Mesenchymal stem cell (in vitro differentiated cells and primary cell): ENCODE measurements around the gene ADORA2B.
"Not testable (repeated sequence)": the region's sequence is repeated elsewhere in the genome, so short reads cannot be mapped to it uniquely, and the experiment has no call there.

ENCODE experiments used
- DNase-seq: peaks from one replicate; pipeline ENCODE4 v3.0.0-alpha.2; 2013
- H2AFZ ChIP-seq: one replicate; pipeline ENCODE4 v1.6.1; 2013; ENCODE audit warnings: low read depth, mild to moderate bottlenecking, control low read depth, inconsistent platforms, low read length, moderate library complexity
- H2AK5ac ChIP-seq: 2 replicates; pipeline ENCODE4 v1.6.1; 2013; ENCODE audit warnings: low read length, moderate library complexity, mild to moderate bottlenecking, inconsistent platforms; ENCODE audit not compliant: severe bottlenecking
- H2BK120ac ChIP-seq: one replicate; pipeline ENCODE4 v1.6.1; 2013; ENCODE audit warnings: low read depth, mild to moderate bottlenecking, inconsistent platforms, low read length, moderate library complexity
- H2BK12ac ChIP-seq, 2 experiments: one replicate each; pipeline ENCODE4 v1.6.1; 2013; ENCODE audit warnings: inconsistent platforms in 2 of 2, low read length in 2 of 2, mild to moderate bottlenecking in 2 of 2, moderate library complexity in 2 of 2, control low read depth in 1 of 2
- H2BK15ac ChIP-seq: one replicate; pipeline ENCODE4 v1.6.1; 2013; ENCODE audit warnings: mild to moderate bottlenecking, low read depth, inconsistent platforms; ENCODE audit not compliant: poor library complexity, severe bottlenecking
- H2BK5ac ChIP-seq: 2 replicates; pipeline ENCODE4 v1.6.1; 2013; ENCODE audit warnings: low read depth, mild to moderate bottlenecking, low read length, control low read depth, inconsistent platforms; ENCODE audit not compliant: poor library complexity, severe bottlenecking
- H3K14ac ChIP-seq, 2 experiments: one replicate each; pipeline ENCODE4 v1.6.1; 2013; ENCODE audit warnings: inconsistent platforms in 2 of 2, low read length in 2 of 2, control low read depth in 1 of 2, mild to moderate bottlenecking in 1 of 2, moderate library complexity in 1 of 2
- H3K18ac ChIP-seq, 2 experiments: one replicate each; pipeline ENCODE4 v1.6.1; 2013; ENCODE audit warnings: inconsistent platforms in 2 of 2, low read length in 2 of 2, control low read depth in 1 of 2, low read depth in 1 of 2, mild to moderate bottlenecking in 1 of 2
- H3K23ac ChIP-seq, 2 experiments: one replicate each; pipeline ENCODE4 v1.6.1; 2013; ENCODE audit warnings: inconsistent platforms in 2 of 2, low read length in 2 of 2, mild to moderate bottlenecking in 2 of 2, moderate library complexity in 2 of 2, control low read depth in 1 of 2
- H3K27ac ChIP-seq: 2 replicates; pipeline ENCODE4 v1.5.1; 2013; ENCODE audit warnings: mild to moderate bottlenecking, moderate library complexity, low read length, control low read depth, inconsistent platforms; ENCODE audit not compliant: poor library complexity, severe bottlenecking
- H3K27me3 ChIP-seq, 2 experiments: 2 replicates each; pipeline versions ENCODE4 v1.6.1 to v1.7.0; 2013; ENCODE audit warnings: low read length in 2 of 2, mild to moderate bottlenecking in 2 of 2, moderate library complexity in 2 of 2, control low read depth in 1 of 2, inconsistent platforms in 1 of 2; ENCODE audit not compliant: control insufficient read depth in 1 of 2, insufficient read depth in 1 of 2
- H3K36me3 ChIP-seq, 2 experiments: 2 replicates each; pipeline versions ENCODE4 v1.6.1 to v1.7.0; 2013; ENCODE audit warnings: low read length in 2 of 2, control low read depth in 1 of 2, inconsistent platforms in 1 of 2, low read depth in 1 of 2, mild to moderate bottlenecking in 1 of 2; ENCODE audit not compliant: insufficient read depth in 2 of 2, control insufficient read depth in 1 of 2
- H3K4ac ChIP-seq, 2 experiments: one replicate each; pipeline ENCODE4 v1.6.1; 2013; ENCODE audit warnings: inconsistent platforms in 2 of 2, low read length in 2 of 2, mild to moderate bottlenecking in 2 of 2, moderate library complexity in 2 of 2, control low read depth in 1 of 2, low read depth in 1 of 2
- H3K4me1 ChIP-seq: 2 replicates; pipeline ENCODE4 v1.6.1; 2013; ENCODE audit warnings: low read depth, low read length, control low read depth; ENCODE audit not compliant: control insufficient read depth, insufficient read depth
- H3K4me2 ChIP-seq: 2 replicates; pipeline ENCODE4 v1.6.1; 2013; ENCODE audit warnings: low read length, mild to moderate bottlenecking, inconsistent platforms; ENCODE audit not compliant: poor library complexity, severe bottlenecking
- H3K4me3 ChIP-seq, 2 experiments: 2 replicates each; pipeline versions ENCODE4 v1.5.1 to v1.7.0; 2013; ENCODE audit warnings: low read length in 2 of 2, mild to moderate bottlenecking in 2 of 2, control low read depth in 1 of 2, low read depth in 1 of 2; ENCODE audit not compliant: insufficient read depth in 1 of 2
- H3K79me1 ChIP-seq: replicated peaks from 2 replicates; pipeline ENCODE4 v1.6.1; 2013; ENCODE audit warnings: mild to moderate bottlenecking, control low read depth, low read length, inconsistent platforms; ENCODE audit not compliant: poor library complexity, severe bottlenecking
- H3K9ac ChIP-seq: 2 replicates; pipeline ENCODE4 v1.7.0; 2013; ENCODE audit warnings: mild to moderate bottlenecking, low read length, moderate library complexity
- H3K9me3 ChIP-seq: 2 replicates; pipeline ENCODE4 v1.7.0; 2013; ENCODE audit warnings: mild to moderate bottlenecking, low read length; ENCODE audit not compliant: control insufficient read depth
- H4K8ac ChIP-seq: one replicate; pipeline ENCODE4 v1.6.1; 2013; ENCODE audit warnings: inconsistent platforms, mild to moderate bottlenecking, low read length, moderate library complexity
- H4K91ac ChIP-seq: one replicate; pipeline ENCODE4 v1.6.1; 2013; ENCODE audit warnings: mild to moderate bottlenecking, low read length, inconsistent platforms
- WGBS: methylation state at CpG from one replicate; pipeline ENCODE4 v1.1.7; 2013; ENCODE audit warnings: mixed read lengths; 5-methylcytosine and 5-hydroxymethylcytosine counted together

The ADORA2B gene

DNA sequence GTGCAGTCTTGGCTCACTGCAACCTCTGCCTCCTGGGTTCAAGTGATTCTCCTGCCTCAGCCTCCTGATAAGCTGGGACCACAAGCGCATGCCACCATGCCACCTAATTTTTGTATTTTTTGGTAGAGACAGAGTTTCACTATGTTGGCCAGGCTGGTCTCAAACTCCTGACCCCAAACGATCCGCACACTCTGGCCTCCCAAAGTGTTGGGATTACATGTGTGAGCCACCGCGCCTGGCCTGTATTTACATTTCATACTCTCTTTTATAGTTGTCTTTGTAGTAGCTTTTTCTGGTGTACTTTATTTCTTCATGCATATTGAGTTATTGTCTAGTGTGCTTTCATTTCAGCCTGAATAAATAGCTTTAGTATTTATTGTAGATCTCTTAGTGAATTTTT is 10.1 kb upstream of the ADORA2B start:
- DNase-seq, result no peak
- H2AFZ ChIP-seq, result no peak overlapping the region
- H4K91ac ChIP-seq, result no peak overlapping the region
- peaks cover 0 to 1% of the 10 kb centered on the region in 2 experiments for H3K27me3 ChIP-seq
- H3K4ac ChIP-seq, result no peak overlapping the region
- no peak overlapping the region for H3K9ac ChIP-seq
- no peaks in the 10 kb centered on the region for H3K79me1 ChIP-seq
- H3K9me3 ChIP-seq, result no peaks in the 10 kb centered on the region
- no peak overlapping the region for H3K4me3 ChIP-seq
- H3K4me2 ChIP-seq, result no peak overlapping the region
- no peak overlapping the region for H3K23ac ChIP-seq
- H3K18ac ChIP-seq, result no peak overlapping the region
- H2BK120ac ChIP-seq, result no peak overlapping the region
- H2AK5ac ChIP-seq, result no peak overlapping the region
- H3K27ac ChIP-seq, result no peak overlapping the region
- H2BK5ac ChIP-seq, result no peak overlapping the region
- H3K36me3 ChIP-seq, result no peaks in the 10 kb centered on the region
- H3K14ac ChIP-seq, result no peak overlapping the region
- WGBS, result 100% methylated on average over 1 of the region's 5 CpGs
- peaks cover 2% of the 10 kb centered on the region for H3K4me1 ChIP-seq
- no peak overlapping the region for H2BK12ac ChIP-seq
- no peak overlapping the region for H4K8ac ChIP-seq
- no peak overlapping the region for H2BK15ac ChIP-seq

DNA sequence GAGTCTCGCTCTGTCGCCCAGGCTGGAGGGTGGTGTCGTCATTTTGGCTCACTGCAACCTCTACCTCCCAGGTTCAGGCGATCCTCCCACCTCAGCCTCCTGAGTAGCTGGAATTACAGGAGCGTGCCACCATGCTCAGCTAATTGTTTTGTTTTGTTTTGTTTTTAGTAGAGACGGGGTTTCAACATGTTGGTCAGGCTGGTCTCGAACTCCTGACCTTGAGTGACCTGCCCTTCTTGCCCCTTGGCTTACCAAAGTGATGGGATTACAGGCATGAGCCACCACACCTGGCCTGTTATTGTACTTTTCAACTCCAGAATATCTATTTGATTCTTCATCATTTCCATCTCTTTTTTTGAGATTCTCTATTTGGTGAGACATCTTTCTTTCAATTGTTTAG is 9.0 kb upstream of the ADORA2B start:
- Histone ChIP-seq H3K9ac (no peak overlapping the region), H4K91ac (no peak overlapping the region), H3K36me3 (no peaks in the 10 kb centered on the region), H3K18ac (no peak overlapping the region), H3K4ac (no peak overlapping the region), H3K27me3 (no peaks in the 10 kb centered on the region), H3K23ac (no peak overlapping the region), H3K14ac (no peak overlapping the region), H3K4me1 (peaks cover 2% of the 10 kb centered on the region), H3K4me3 (no peak overlapping the region), H4K8ac (no peak overlapping the region), H3K27ac (no peak overlapping the region), H2BK5ac (no peak overlapping the region), H2BK120ac (no peak overlapping the region), H2AK5ac (no peak overlapping the region), H3K9me3 (no peaks in the 10 kb centered on the region), H3K79me1 (no peaks in the 10 kb centered on the region), H2BK15ac (no peak overlapping the region), H2AFZ (no peak overlapping the region), H3K4me2 (no peak overlapping the region), H2BK12ac (no peak overlapping the region)
- 96% methylated on average over 4 of the region's 7 CpGs for WGBS
- DNase-seq, result no peak

DNA sequence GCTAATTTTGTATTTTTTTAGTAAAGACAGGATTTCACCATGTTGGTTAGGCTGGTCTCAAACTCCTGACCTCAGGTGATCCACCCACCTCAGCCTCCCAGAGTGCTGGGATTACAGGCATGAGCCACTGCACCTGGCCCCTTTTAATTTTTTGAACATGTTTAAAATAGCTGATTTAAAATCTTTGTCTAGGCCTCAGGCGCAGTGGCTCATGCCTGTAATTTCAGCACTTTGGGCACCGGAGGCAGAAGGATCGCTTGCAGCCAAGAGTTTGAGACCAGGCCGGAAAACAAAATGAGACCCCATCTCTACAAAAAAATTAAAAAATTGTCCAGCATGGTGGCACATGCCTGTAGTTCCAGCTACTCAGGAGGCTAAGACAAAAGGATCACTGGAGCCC is 8.4 kb upstream of the ADORA2B start:
- H3K4me3 ChIP-seq, H3K9me3 ChIP-seq, H4K8ac ChIP-seq, H3K4me2 ChIP-seq, H3K4ac ChIP-seq, H3K9ac ChIP-seq, DNase-seq, H3K18ac ChIP-seq, H3K23ac ChIP-seq, H3K4me1 ChIP-seq, H2AFZ ChIP-seq, H2BK5ac ChIP-seq, H2BK120ac ChIP-seq, H2BK12ac ChIP-seq, H3K79me1 ChIP-seq, H3K27ac ChIP-seq, H3K27me3 ChIP-seq, H3K14ac ChIP-seq, H4K91ac ChIP-seq, H2AK5ac ChIP-seq, H2BK15ac ChIP-seq, H3K36me3 ChIP-seq: not testable (repeated sequence)
- 98% methylated on average over 4 of the region's 4 CpGs for WGBS

DNA sequence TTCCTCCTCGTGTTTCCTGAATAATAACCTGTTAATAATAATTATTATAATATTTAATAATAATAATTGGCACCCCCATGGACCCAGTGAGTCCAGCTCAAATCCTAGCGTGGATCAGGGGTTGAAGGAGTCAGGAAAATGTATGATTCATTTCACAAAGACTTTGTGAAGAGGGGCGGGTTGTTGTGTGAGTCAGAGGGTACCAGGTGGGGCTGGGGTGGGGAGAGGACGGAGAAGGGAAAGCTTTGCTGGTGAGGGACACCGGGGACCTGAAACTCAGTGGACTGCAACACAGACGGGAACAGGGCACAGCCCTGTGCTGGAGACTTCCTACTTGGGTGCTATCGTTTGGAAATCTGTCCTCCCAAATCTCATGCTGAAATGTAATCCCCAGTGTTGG is 3.1 kb upstream of the ADORA2B start:
- Histone ChIP-seq H2BK12ac (no peak overlapping the region), H3K4me1 (peaks cover 13% of the 10 kb centered on the region), H3K79me1 (no peaks in the 10 kb centered on the region), H3K27ac (no peak overlapping the region), H3K4ac (no peak overlapping the region), H3K14ac (no peak overlapping the region), H3K27me3 (peaks cover 0 to 8% of the 10 kb centered on the region in 2 experiments), H3K36me3 (no peaks in the 10 kb centered on the region), H3K4me3 (no peak overlapping the region), H2BK15ac (no peak overlapping the region), H2BK5ac (no peak overlapping the region), H2AK5ac (no peak overlapping the region), H4K8ac (no peak overlapping the region), H2AFZ (no peak overlapping the region), H4K91ac (no peak overlapping the region), H3K9ac (no peak overlapping the region), H3K4me2 (no peak overlapping the region), H3K18ac (no peak overlapping the region), H2BK120ac (no peak overlapping the region), H3K23ac (no peak overlapping the region), H3K9me3 (no peaks in the 10 kb centered on the region)
- no peak for DNase-seq
- 46% methylated on average over 6 of the region's 7 CpGs for WGBS
